ENCODE measurements around the gene SLC17A7. TPM values are rescaled to one million over a fixed set of nuclear protein-coding genes. Genes with fewer than 3 reads are reported as not detected.

Gene SLC17A7
- total RNA-seq, 1 experiment from 2014 or later, result 1.8 TPM

- Histone ChIP-seq H2AFZ (ENCODE audit: low read depth, low read length, poor library complexity, severe bottlenecking) (no peak overlapping the region), H4K20me1 (ENCODE audit: insufficient read depth) (no peaks in the 10 kb centered on the region), H3K9me3 (ENCODE audit: control insufficient read depth in 1 of 2, insufficient read depth in 1 of 2, low read depth in 1 of 2, low read length in 2 of 2) (no peaks in the 10 kb centered on the region), H3K27me3 (ENCODE audit: insufficient read depth, low read length) (no peaks in the 10 kb centered on the region), H3K9ac (ENCODE audit: low read length) (no peak overlapping the region), H3K4me3 (replicated peaks in 1 of 2; ENCODE audit: low read depth in 1 of 2, low read length in 2 of 2) (no peak overlapping the region), H3K4me1 (ENCODE audit: control insufficient read depth in 1 of 2, insufficient read depth in 2 of 2, low read length in 2 of 2) (no peaks in the 10 kb centered on the region), H3K4me2 (ENCODE audit: low read length) (no peak overlapping the region), H3K79me2 (ENCODE audit: insufficient read depth, low read length) (no peaks in the 10 kb centered on the region), H3K27ac (ENCODE audit: low read depth, low read length) (no peak overlapping the region), H3K36me3 (ENCODE audit: control insufficient read depth in 1 of 2, insufficient read depth in 2 of 2, low read length in 2 of 2) (no peaks in the 10 kb centered on the region), H3K9me2 (ENCODE audit: insufficient read depth) (no peaks in the 10 kb centered on the region)
- ChIA-PET POLR2A (no interaction called here), RAD21 (ENCODE audit: low non-redundant PET in 1 of 2, low total read pairs in 2 of 2, uncharacterized antibody in 2 of 2, unreplicated experiment in 2 of 2) (no interaction called here), CTCF (no interaction called here)
- intact Hi-C loops (cut with micrococcal nuclease), result no loop called here
- DNase-seq (ENCODE audit: low read depth, low spot score) (no peak), ATAC-seq (no peak)
- TF ChIP-seq ZFX (IDR thresholded peaks at IDR 0.05) (no peak), SRF (IDR thresholded peaks at IDR 0.05; ENCODE audit: low read depth) (no peak), REST (IDR thresholded peaks at IDR 0.05; ENCODE audit: low read depth) (no peak), SP1 (IDR thresholded peaks at IDR 0.05; ENCODE audit: low read depth) (no peak), ZNF274 (IDR thresholded peaks at IDR 0.05; ENCODE audit: low read depth, low read length) (no peak), CBX3 (IDR thresholded peaks at IDR 0.05; ENCODE audit: low read depth) (no peak), JUND (IDR thresholded peaks at IDR 0.05) (no peak), EZH2phosphoT487 (IDR thresholded peaks at IDR 0.05; ENCODE audit: borderline replicate concordance) (no peak), POLR2A (IDR thresholded peaks at IDR 0.05; ENCODE audit: borderline replicate concordance, extremely low read depth, insufficient read depth, insufficient read length) (no peak), SIN3A (IDR thresholded peaks at IDR 0.05; ENCODE audit: low read depth) (no peak), ATF3 (IDR thresholded peaks at IDR 0.05) (no peak), EGR1 (IDR thresholded peaks at IDR 0.05; ENCODE audit: low read depth) (no peak), ZBTB33 (IDR thresholded peaks at IDR 0.05; ENCODE audit: extremely low read depth, insufficient replicate concordance, low read length) (no peak), RAD21 (IDR thresholded peaks at IDR 0.05; ENCODE audit: low read depth) (no peak), TCF7L2 (IDR thresholded peaks at IDR 0.05; ENCODE audit: borderline replicate concordance, extremely low read depth, insufficient read depth, insufficient read length) (no peak), CTCF (IDR thresholded peaks at IDR 0.05 in 2 of 3, conservative IDR thresholded peaks at IDR 0.05 in 1 of 3; ENCODE audit: borderline replicate concordance in 1 of 3, insufficient read depth in 1 of 3, low read depth in 2 of 3, low read length in 2 of 3) (no peak), MAX (IDR thresholded peaks at IDR 0.05) (no peak)
- no TSS peak for BruUV-seq (replicated peaks)
Observed at GRCh38 chr19:49461656-49462055, 20.3 kb upstream of the SLC17A7 start.
